Activated T-helper 2 cell treated with anti-CD3 and anti-CD28 coated beads, Interferon-gamma antibody, Interleukin-2, Interleukin-4, amounts not matched to agents 10 μg/mL and 5 μg/mL and 100 μg/mL, durations not matched to agents 14 hours and 24 hours and 36 hours (primary cell): Measurements from ENCODE around the gene GALNT1. TPM values are rescaled to one million over a fixed set of nuclear protein-coding genes. Genes with fewer than 3 reads are reported as not detected.

Source experiments
- DNase-seq: peaks from one replicate; pipeline ENCODE4 v3.0.0; 2021; ENCODE audit warnings: low spot score
- H3K27ac Mint-ChIP-seq: one replicate; pipeline ENCODE4 v1.8.0; 2021; ENCODE audit warnings: mixed read lengths
- H3K27me3 Mint-ChIP-seq: one replicate; pipeline ENCODE4 v1.8.0; 2021; ENCODE audit warnings: low read depth, mixed read lengths
- H3K36me3 Mint-ChIP-seq: one replicate; pipeline ENCODE4 v1.8.0; 2021; ENCODE audit warnings: low read depth, mixed read lengths
- H3K4me1 Mint-ChIP-seq: one replicate; pipeline ENCODE4 v1.8.0; 2021; ENCODE audit warnings: low read depth, mixed read lengths
- H3K4me3 Mint-ChIP-seq: one replicate; pipeline ENCODE4 v1.8.0; 2021; ENCODE audit warnings: low read depth, mild to moderate bottlenecking, moderate library complexity, mixed read lengths
- H3K9me3 Mint-ChIP-seq: one replicate; pipeline ENCODE4 v1.8.0; 2021; ENCODE audit warnings: mixed read lengths
- intact Hi-C: fragments of 100-400 bp; cut with micrococcal nuclease; formaldehyde crosslinking; loops from one replicate; pipeline ENCODE4 v1.15.1; 2023
- total RNA-seq: library from RNA; stranded (reverse); gene quantifications from 2 replicates; pipeline ENCODE4 v1.2.3, GENCODE V29; 2022

The GALNT1 gene
- total RNA-seq, 1 donor from 2014 or later = 39.8 TPM

DNA sequence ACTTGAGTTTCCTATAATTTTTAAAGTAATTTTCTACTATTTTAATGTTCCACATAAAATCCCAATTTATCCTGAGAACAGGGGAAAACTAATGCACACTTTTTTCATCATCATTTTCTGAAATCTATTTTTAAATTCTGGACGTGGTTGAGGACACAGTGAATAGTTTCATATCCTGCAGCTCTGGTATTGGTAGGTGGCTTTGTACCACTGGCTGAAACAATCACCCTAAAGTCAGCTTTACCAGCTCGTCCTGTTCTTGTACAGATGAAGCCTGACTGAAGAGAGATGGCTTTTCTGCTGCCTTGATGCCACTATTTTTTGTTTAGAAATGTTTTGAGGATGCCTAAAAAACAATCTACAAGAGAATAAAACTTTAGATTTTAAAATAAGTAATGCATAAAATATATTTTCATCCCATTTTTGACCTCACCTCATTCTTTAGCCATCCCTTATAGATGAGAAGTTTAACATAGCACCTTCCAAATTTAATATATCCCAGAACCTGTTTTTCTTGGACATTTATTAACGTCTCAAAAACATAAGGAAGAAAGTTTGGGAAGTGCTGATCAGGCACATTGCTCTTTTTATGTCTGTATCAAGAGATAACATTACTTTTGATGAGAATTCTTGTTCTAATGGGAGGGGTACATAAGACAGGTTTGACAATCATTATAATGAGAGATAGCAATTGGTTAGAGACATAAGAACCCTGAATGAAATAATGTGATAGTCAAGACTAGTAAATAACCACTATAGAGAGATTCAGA, 80.9 kb downstream of the GALNT1 start:
- DNase-seq = no peak
- peaks cover 3% of the 10 kb centered on the region for H3K4me1 Mint-ChIP-seq
- peaks cover 27% of the 10 kb centered on the region for H3K36me3 Mint-ChIP-seq
- H3K27me3 Mint-ChIP-seq = no peaks in the 10 kb centered on the region
- intact Hi-C loops = no loop called here
- H3K4me3 Mint-ChIP-seq = no peak overlapping the region
- H3K9me3 Mint-ChIP-seq = peaks cover 4% of the 10 kb centered on the region
- H3K27ac Mint-ChIP-seq = no peak overlapping the region

DNA sequence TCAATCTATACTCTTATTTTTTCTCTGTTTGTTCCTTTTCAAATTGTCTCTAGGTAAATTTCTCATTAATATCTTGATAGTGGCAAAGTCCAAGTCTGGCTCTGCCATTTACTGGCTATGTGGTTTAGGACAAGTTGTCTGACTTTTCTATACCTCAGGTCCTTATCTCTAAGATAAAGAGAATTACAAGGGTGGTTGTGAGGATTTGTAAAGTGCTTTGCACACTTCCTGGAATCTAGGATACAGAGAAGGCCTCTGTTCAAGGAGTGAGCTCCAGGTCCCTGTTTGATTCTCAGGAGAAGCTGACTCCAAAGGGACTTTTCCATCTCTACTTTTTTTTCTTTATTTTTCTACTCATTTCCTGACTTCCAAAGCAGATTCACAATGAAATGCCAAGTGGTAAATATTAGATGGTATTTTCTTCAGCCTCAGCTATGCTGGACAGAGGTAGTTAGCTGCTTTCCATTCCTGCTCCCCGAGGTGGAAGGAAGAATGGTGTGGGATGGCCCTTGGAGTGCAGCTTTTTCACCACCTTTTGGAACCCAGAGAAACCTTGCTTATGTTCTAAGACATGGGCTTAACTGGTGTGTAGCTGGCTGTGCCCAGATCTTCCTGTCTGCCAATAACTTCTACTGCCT, 90.5 kb downstream of the GALNT1 start:
- no peak overlapping the region for H3K4me3 Mint-ChIP-seq
- H3K27ac Mint-ChIP-seq = no peak overlapping the region
- intact Hi-C loops = no loop called here
- no peak for DNase-seq
- H3K27me3 Mint-ChIP-seq = no peaks in the 10 kb centered on the region
- peaks cover 8% of the 10 kb centered on the region for H3K36me3 Mint-ChIP-seq
- H3K4me1 Mint-ChIP-seq = no peaks in the 10 kb centered on the region
- peaks cover 8% of the 10 kb centered on the region for H3K9me3 Mint-ChIP-seq

- Mint-ChIP-seq H3K9me3 (peaks cover 2% of the 10 kb centered on the region), H3K4me3 (no peak overlapping the region), H3K27me3 (no peaks in the 10 kb centered on the region), H3K4me1 (no peaks in the 10 kb centered on the region), H3K27ac (no peak overlapping the region), H3K36me3 (peaks cover 2% of the 10 kb centered on the region)
- DNase-seq = no peak
- intact Hi-C loops = no loop called here
Measured at GRCh38 chr18:35672897-35673296, 91.4 kb downstream of the GALNT1 start.

DNA sequence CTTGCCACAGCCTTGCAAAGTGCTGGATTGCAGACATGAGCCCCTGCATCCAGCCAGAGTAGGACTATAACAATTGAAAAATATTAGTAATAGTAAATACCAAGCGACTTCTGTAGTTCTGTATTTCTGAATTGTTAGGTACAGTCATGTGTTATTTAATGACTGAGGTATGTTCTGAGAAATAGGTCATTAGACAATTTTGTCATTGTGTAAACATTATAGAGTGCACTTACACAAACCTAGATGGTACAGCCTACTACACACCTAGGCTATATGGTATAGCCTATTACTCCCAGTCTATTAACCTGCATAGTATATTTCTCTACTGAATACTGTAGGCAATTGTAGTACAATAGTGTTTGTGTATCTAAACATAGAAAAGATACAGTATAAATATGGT, 92.1 kb downstream of the GALNT1 start:
- no peaks in the 10 kb centered on the region for H3K9me3 Mint-ChIP-seq
- no peak for DNase-seq
- H3K36me3 Mint-ChIP-seq = no peaks in the 10 kb centered on the region
- H3K4me1 Mint-ChIP-seq = no peaks in the 10 kb centered on the region
- intact Hi-C loops = no loop called here
- no peak overlapping the region for H3K4me3 Mint-ChIP-seq
- no peak overlapping the region for H3K27ac Mint-ChIP-seq
- no peaks in the 10 kb centered on the region for H3K27me3 Mint-ChIP-seq

- no peak overlapping the region for H3K4me3 Mint-ChIP-seq
- no peaks in the 10 kb centered on the region for H3K4me1 Mint-ChIP-seq
- peaks cover 2% of the 10 kb centered on the region for H3K36me3 Mint-ChIP-seq
- intact Hi-C loops = no loop called here
- no peaks in the 10 kb centered on the region for H3K9me3 Mint-ChIP-seq
- no peak overlapping the region for H3K27ac Mint-ChIP-seq
- H3K27me3 Mint-ChIP-seq = no peaks in the 10 kb centered on the region
- DNase-seq = no peak
Measured at GRCh38 chr18:35680139-35680551, 98.6 kb downstream of the GALNT1 start.

DNA sequence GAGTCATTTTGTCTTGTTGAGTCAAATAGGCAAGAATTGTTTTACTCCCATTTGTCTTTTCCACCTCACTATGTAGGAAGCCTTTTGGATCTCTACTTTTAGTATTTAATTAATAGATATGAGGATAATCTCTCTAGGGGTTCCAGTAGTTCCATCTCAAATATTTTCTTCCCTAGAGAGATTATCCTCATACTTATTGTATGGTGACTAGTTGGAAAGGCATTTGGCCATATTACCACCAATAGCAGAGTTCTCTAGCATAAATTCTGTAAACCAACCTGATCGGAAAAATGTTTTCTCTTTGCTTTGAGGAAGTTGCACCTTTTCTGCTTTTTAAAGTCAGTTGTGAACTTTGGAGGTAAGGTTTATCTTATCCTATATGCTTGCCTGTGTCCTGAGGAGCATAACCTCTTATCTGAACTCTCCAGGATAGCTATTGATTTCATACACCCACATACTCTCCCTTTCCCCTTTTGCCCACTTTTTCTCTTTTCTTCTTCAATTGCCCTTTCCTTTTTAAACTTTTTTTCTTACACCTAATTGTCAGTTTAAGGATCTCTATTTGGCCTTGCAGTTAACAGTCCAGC, 100.8 kb downstream of the GALNT1 start:
- no peaks in the 10 kb centered on the region for H3K4me1 Mint-ChIP-seq
- no peaks in the 10 kb centered on the region for H3K27me3 Mint-ChIP-seq
- DNase-seq = no peak
- H3K36me3 Mint-ChIP-seq = peaks cover 2% of the 10 kb centered on the region
- no peak overlapping the region for H3K27ac Mint-ChIP-seq
- H3K4me3 Mint-ChIP-seq = no peak overlapping the region
- no peaks in the 10 kb centered on the region for H3K9me3 Mint-ChIP-seq
- intact Hi-C loops = no loop called here

GRCh38 chr18:35683021-35683420, 101.5 kb downstream of the GALNT1 start:
- H3K4me1 Mint-ChIP-seq = no peaks in the 10 kb centered on the region
- H3K27ac Mint-ChIP-seq = no peak overlapping the region
- H3K9me3 Mint-ChIP-seq = no peaks in the 10 kb centered on the region
- H3K27me3 Mint-ChIP-seq = no peaks in the 10 kb centered on the region
- H3K4me3 Mint-ChIP-seq = no peak overlapping the region
- intact Hi-C loops = no loop called here
- peaks cover 2% of the 10 kb centered on the region for H3K36me3 Mint-ChIP-seq
- no peak for DNase-seq

DNA sequence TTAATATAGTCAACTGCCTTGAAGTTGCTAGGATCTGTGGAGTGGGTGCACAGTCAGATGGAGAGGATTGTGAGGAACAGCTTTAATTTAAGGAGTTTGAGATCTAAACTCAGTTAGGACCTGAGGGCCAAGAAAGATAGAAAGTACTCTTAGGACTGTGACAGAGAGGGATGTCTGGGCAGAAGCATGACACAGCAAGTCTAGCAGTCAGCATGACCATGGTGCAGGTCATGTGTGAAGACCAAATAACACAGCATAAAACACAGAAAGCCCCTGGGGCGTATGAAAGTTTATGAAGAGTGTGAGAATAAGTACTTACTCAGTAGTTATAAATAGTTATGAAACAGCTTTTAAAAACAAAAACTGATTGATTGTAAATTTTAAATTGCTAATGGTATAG, 107.2 kb downstream of the GALNT1 start:
- H3K27ac Mint-ChIP-seq = no peak overlapping the region
- no peaks in the 10 kb centered on the region for H3K4me1 Mint-ChIP-seq
- no peaks in the 10 kb centered on the region for H3K9me3 Mint-ChIP-seq
- H3K36me3 Mint-ChIP-seq = peaks cover 2% of the 10 kb centered on the region
- H3K4me3 Mint-ChIP-seq = no peak overlapping the region
- intact Hi-C loops = no loop called here
- no peak for DNase-seq
- no peaks in the 10 kb centered on the region for H3K27me3 Mint-ChIP-seq

DNA sequence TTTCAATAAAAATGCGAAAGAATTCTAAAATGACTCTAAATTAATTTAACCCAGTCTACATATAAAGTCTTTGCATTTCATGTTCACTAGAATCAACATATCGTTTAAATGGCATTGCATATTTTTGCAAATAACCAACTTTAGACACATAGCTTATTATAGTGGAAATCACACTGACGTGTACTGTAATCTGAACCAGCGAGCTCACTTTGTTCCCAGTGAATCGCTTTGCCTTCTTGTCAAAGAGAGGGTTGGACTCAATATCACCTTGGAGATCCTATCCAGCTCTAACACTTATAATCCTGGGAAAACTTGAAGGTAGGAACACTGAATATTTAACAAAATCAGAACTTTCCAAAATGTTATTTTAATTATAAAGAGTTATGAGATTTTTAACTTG, 108.2 kb downstream of the GALNT1 start:
- no peak overlapping the region for H3K27ac Mint-ChIP-seq
- no peak overlapping the region for H3K4me3 Mint-ChIP-seq
- H3K9me3 Mint-ChIP-seq = no peaks in the 10 kb centered on the region
- intact Hi-C loops = no loop called here
- peaks cover 2% of the 10 kb centered on the region for H3K36me3 Mint-ChIP-seq
- no peaks in the 10 kb centered on the region for H3K27me3 Mint-ChIP-seq
- no peaks in the 10 kb centered on the region for H3K4me1 Mint-ChIP-seq
- no peak for DNase-seq

GRCh38 chr18:35691625-35692024, 110.1 kb downstream of the GALNT1 start:
- Mint-ChIP-seq H3K27me3 (no peaks in the 10 kb centered on the region), H3K27ac (no peak overlapping the region), H3K4me1 (no peaks in the 10 kb centered on the region), H3K36me3 (peaks cover 2% of the 10 kb centered on the region), H3K4me3 (no peak overlapping the region), H3K9me3 (no peaks in the 10 kb centered on the region)
- DNase-seq = no peak
- intact Hi-C loops = no loop called here

GRCh38 chr18:35692866-35693265, 111.3 kb downstream of the GALNT1 start:
- H3K27ac Mint-ChIP-seq = no peak overlapping the region
- H3K4me1 Mint-ChIP-seq = no peaks in the 10 kb centered on the region
- intact Hi-C loops = no loop called here
- H3K9me3 Mint-ChIP-seq = no peaks in the 10 kb centered on the region
- H3K36me3 Mint-ChIP-seq = peaks cover 6% of the 10 kb centered on the region
- DNase-seq = no peak
- no peaks in the 10 kb centered on the region for H3K27me3 Mint-ChIP-seq
- no peak overlapping the region for H3K4me3 Mint-ChIP-seq

DNA sequence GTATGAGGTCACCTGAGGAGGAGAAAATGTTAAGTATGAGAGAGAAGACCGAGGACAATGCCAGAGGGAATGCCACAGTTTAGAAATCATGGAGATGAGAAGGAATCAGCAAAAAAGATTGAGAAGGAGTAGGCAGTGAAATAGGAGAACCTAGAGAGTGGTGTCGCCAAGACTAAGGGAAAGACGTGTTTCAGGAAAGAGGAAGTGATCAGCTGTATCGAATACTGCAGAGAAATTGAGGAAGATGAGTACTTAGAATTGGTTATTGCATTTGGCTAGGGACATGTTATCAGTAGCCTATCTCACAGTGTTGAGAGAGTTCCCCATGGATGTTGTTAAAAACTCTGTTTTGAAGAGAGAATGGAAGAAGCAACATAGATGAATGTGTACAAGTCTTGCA, 112.3 kb downstream of the GALNT1 start:
- Mint-ChIP-seq H3K9me3 (no peaks in the 10 kb centered on the region), H3K27ac (no peak overlapping the region), H3K4me3 (no peak overlapping the region), H3K27me3 (no peaks in the 10 kb centered on the region), H3K4me1 (no peaks in the 10 kb centered on the region), H3K36me3 (peaks cover 7% of the 10 kb centered on the region)
- intact Hi-C loops = no loop called here
- DNase-seq = no peak

DNA sequence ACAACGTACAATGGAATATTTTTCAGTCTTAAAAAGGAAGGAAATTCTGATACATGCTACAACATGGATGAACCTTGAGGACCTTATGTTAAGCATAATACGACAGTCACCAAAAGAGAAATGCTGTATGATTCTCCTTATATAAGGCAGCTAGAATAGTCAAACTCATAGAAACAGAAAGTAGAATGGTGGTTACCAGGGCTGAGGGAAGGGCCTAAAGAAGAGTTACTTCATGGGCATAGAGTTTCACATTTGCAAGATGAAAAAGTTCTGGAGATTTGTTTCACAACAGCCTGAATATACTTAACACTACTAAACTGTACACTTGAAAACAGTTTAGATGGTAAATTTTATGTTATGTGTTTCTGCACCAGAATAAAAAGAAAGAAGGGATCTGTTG, 113.3 kb downstream of the GALNT1 start:
- intact Hi-C loops = no loop called here
- no peak overlapping the region for H3K4me3 Mint-ChIP-seq
- no peaks in the 10 kb centered on the region for H3K27me3 Mint-ChIP-seq
- no peaks in the 10 kb centered on the region for H3K4me1 Mint-ChIP-seq
- H3K27ac Mint-ChIP-seq = no peak overlapping the region
- H3K36me3 Mint-ChIP-seq = peaks cover 7% of the 10 kb centered on the region
- H3K9me3 Mint-ChIP-seq = no peaks in the 10 kb centered on the region
- DNase-seq = no peak
